ENCODE measurements around the gene MUC5B.

GRCh38 chr11:1218256-1218787, 4.5 kb upstream of the MUC5B start:
- TF ChIP-seq, protein P1, sequence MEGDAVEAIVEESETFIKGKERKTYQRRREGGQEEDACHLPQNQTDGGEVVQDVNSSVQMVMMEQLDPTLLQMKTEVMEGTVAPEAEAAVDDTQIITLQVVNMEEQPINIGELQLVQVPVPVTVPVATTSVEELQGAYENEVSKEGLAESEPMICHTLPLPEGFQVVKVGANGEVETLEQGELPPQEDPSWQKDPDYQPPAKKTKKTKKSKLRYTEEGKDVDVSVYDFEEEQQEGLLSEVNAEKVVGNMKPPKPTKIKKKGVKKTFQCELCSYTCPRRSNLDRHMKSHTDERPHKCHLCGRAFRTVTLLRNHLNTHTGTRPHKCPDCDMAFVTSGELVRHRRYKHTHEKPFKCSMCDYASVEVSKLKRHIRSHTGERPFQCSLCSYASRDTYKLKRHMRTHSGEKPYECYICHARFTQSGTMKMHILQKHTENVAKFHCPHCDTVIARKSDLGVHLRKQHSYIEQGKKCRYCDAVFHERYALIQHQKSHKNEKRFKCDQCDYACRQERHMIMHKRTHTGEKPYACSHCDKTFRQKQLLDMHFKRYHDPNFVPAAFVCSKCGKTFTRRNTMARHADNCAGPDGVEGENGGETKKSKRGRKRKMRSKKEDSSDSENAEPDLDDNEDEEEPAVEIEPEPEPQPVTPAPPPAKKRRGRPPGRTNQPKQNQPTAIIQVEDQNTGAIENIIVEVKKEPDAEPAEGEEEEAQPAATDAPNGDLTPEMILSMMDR (conservative IDR thresholded peaks at IDR 0.05; ENCODE audit: low read depth, low read length), result no peak
- no peak for TF ChIP-seq EZH2 (IDR thresholded peaks at IDR 0.05; ENCODE audit: borderline replicate concordance, low read depth, low read length, poor library complexity, severe bottlenecking)
